HG03442 (cell line): ENCODE data around the gene HMGCLL1.

Experiments
- ATAC-seq: cut with Tn5 transposase; IDR thresholded peaks from one replicate; pipeline ENCODE4 v1.9.1; 2021; ENCODE audit warnings: mild to moderate bottlenecking, moderate library complexity; ENCODE audit not compliant: unreplicated experiment

The HMGCLL1 gene

GRCh38 chr6:55578537-55579363 is at the start of gene HMGCLL1:
Gene HMGCLL1, minus strand, starts transcription at chr6:55579192. Its CDS starts 137 bp downstream, at chr6:55579055.
- no peak for ATAC-seq

DNA sequence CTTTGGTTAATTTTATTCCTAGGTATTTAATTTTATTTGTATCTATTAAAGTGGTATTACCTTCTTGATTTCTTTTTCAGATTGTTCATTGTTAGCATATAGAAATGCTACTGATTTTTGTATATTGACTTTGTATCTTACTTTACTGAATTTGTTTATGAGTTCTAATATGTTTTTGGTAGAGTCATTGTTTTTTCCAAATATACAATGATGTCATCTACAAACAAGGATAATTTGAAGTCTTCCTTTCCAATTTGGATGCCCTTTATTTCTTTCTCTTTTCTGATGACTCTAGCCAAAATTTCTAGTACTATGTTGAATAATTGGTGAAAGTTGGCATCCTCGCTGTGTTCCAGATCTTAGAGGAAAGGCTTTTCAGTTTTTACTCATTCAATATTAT is 43.0 kb upstream of the HMGCLL1 start:
- ATAC-seq: no peak

GRCh38 chr6:55621244-55621643 is 42.3 kb upstream of the HMGCLL1 start:
- no peak for ATAC-seq

DNA sequence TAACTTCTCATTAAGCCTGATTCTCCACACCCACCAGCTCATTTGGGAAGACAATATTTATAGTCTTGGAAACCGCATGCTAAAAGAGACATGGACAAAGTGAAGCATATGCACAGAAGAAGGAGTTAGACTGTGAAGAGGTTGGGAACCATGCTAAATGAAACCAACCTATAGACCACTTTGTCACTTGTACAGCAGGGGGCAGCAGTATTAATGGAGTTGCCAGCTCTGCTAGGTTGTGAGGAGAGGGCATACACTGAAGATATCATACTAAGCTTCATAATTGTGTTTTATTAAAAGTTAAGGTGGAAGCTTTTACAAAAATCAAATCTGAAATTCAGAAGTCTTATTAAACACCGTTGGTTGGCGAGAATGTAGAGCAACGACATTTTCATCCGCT is 38.3 kb upstream of the HMGCLL1 start:
- no peak for ATAC-seq

- no peak for ATAC-seq
These were observed 25.0 kb upstream of the HMGCLL1 start for GRCh38 chr6:55604021-55604420.

GRCh38 chr6:55601120-55601519 is 22.1 kb upstream of the HMGCLL1 start:
- ATAC-seq: no peak

- no peak for ATAC-seq
These were observed 15.4 kb upstream of the HMGCLL1 start for GRCh38 chr6:55594442-55594841.

DNA sequence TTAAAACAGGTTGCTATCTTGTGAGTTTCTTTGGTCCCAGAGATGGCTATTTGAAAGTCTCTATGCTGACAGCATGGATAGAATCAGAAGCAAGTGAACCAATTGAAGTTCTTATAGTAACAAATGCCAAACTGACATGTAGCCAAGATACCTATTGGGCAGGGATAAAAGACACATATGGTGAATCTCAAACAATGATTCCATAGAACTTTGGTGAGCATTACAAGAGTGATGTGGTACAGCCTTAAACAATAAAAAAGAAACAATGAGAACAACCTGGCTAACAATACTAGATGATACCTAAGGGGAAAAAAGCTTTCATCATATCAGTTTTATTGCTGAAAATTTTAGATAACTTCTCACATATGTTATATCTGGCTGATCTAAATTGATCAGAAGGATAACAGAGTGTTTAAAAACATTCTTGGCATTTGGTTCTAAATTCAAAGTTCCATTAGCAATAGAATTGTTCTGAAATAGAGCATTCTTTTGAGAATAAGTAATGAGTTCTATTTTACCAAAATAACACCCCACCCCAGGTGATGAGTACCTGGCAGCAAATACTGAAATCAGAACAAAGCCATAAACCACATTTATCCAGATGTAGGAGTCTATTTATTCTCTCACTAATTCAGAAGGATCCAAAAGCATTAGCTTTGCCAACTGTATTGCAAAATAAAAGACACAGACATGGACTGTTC is 5.8 kb upstream of the HMGCLL1 start:
- no peak for ATAC-seq

DNA sequence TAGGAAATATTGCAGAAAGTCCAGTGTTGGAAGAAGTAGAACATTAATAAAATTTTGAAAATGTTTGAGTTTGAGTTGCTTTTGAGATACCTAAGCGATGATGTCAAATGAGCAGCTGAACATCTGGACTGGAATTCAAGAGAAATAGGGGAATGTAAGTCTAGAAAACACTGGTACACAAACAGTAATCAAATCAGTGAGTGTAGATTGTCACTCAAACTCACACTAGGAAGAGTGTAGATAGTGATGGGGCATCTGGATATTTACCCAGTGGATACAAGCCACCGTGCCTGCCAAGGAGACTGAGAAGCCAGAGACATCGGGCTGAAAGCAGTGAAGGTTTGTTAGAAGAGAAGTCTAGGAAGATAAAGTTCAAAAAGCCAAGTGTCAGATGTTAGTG is 2.2 kb downstream of the HMGCLL1 start:
- no peak for ATAC-seq

- no peak for ATAC-seq
These were observed 4.4 kb downstream of the HMGCLL1 start for GRCh38 chr6:55574556-55574955.

DNA sequence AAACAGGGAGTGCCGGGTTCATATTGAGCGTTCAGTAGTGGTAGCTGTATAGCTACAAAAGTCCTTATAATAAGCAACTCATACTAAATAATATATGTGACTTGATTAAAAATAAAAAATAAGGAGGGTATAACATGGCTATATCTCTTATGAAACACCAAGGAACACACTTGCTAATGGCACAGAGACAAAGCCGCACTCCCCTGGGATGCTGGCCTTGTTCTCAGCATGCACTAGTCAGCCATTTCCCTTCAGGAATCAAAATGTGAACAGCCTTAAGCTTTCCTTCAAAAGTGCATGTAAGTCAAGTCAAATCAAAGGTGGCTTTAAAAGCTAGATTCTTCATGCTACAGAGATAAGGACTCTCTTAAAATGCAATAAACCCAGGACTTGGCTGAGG is 9.4 kb downstream of the HMGCLL1 start:
- no peak for ATAC-seq

DNA sequence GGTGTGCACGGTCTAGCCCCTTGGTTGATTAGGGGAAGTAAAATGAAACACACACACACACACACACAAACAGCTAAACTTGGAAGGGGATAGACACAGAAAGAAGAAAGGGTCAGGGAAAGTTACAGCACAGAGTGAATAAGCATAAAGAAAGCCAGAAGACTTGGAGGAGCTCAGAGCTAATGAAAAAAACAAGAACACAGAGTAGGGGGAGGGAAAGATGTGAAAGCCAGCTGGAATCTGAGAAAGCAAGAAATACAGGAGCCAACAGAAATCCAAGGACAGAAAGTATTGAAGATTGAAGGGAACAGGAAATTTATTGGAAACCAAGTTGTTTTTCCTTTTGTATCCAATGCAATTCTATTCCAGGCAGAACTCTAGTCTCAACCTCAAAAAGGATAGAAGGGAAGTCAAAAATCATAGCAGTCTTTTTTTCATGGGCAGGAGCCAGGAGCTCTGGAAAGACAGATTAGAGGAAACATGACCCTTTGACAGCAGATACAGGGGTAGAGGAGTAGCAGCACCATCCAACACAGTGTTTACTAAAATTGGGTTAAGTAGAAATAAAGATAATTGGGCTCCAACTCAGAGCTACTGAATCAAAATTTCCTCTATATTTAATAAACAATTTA is 10.1 kb downstream of the HMGCLL1 start:
- no peak for ATAC-seq

- no peak for ATAC-seq
These were observed 11.4 kb downstream of the HMGCLL1 start for GRCh38 chr6:55567558-55567957.

- ATAC-seq: no peak
These were observed 12.8 kb downstream of the HMGCLL1 start for GRCh38 chr6:55566036-55566710.

GRCh38 chr6:55562318-55562717 is 16.7 kb downstream of the HMGCLL1 start:
- ATAC-seq: no peak

DNA sequence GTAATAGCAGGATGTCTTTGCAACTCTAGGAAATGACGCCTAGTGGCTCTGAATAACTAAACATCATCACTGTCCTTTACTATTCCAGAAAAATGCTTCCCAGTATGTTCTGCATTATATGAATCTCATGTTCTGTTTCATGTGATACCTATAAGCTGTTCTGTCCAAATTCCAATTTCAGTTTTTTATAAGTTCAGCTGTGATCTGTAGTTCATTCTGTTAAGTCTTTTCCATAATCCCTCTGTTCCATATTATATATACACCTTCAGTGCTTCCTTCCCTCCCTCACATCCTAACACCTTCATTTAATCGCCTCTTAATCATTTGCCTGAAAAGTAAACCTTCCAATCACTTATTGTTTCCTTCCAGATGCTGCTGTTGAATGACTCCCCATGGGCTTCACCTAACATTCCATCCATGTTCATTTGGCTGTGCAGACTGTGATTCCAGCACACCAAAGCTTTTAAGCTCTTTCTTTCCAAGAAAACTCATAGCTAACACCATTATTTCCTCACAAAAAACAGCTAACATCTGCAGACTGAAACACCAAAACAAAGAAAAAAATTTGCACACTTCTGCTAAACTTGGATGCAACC is 18.6 kb downstream of the HMGCLL1 start:
- ATAC-seq: no peak

GRCh38 chr6:55557146-55557545 is 21.8 kb downstream of the HMGCLL1 start:
- ATAC-seq: no peak

GRCh38 chr6:55545791-55546190 is 33.2 kb downstream of the HMGCLL1 start:
- ATAC-seq: no peak

- no peak for ATAC-seq
These were observed 35.2 kb downstream of the HMGCLL1 start for GRCh38 chr6:55543633-55544309.

DNA sequence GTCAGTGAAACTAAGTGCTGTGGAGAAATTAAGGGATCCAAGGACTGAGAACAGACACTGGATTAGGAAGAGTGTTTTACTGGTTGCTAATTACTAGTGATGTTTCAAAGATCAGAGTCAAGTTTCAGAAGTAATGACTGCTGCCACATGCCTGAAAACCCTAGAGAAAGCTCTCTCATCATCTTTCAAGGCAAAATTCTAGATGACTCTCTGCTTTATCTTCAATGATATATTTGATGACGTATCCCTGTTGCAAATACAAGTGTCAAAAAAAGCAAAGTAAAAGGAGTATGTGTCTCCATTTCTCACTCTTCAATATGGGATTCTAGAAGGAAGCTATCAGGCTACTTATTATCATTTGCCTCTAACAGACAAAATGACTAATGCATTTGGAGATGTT is 38.0 kb downstream of the HMGCLL1 start:
- ATAC-seq: no peak
